ENCODE results near the gene BCDIN3D. TPM values are rescaled to one million over a fixed set of nuclear protein-coding genes. Genes with fewer than 3 reads are reported as not detected.

Gene BCDIN3D
- total and polyA plus RNA-seq, 9 donors = 2.8 to 5.9 (median 4.7) TPM

- Histone ChIP-seq H3K36me3 (no peaks in the 10 kb centered on the region), H3K27ac (no peak overlapping the region), H3K4me1 (ENCODE audit: insufficient read depth) (peaks cover 18% of the 10 kb centered on the region), H3K27me3 (no peaks in the 10 kb centered on the region), H3K4me3 (no peak overlapping the region), H3K9me3 (no peaks in the 10 kb centered on the region)
- no peak for TF ChIP-seq CTCF (IDR thresholded peaks at IDR 0.05)
- no peak for TF ChIP-seq POLR2A (IDR thresholded peaks at IDR 0.05)
- TF ChIP-seq EP300 (IDR thresholded peaks at IDR 0.05) = no peak
- 74 to 80% (median 77%) methylated on average over 1 of the region's 1 CpG for WGBS, 3 donors
- intact Hi-C loops (cut with DNase I) = no loop called here
- no peak for DNase-seq
These were observed 29.8 kb downstream of the BCDIN3D start for GRCh38 chr12:49813131-49813530.

GRCh38 chr12:49811961-49812401 is 30.9 kb downstream of the BCDIN3D start:
- Histone ChIP-seq H3K9me3 (no peaks in the 10 kb centered on the region), H3K36me3 (no peaks in the 10 kb centered on the region), H3K4me1 (ENCODE audit: insufficient read depth) (peaks cover 18% of the 10 kb centered on the region), H3K27ac (no peak overlapping the region), H3K4me3 (no peak overlapping the region), H3K27me3 (no peaks in the 10 kb centered on the region)
- intact Hi-C loops (cut with DNase I) = no loop called here
- DNase-seq = no peak
- no peak for TF ChIP-seq CTCF (IDR thresholded peaks at IDR 0.05)
- no peak for TF ChIP-seq POLR2A (IDR thresholded peaks at IDR 0.05)
- TF ChIP-seq EP300 (IDR thresholded peaks at IDR 0.05) = no peak
- WGBS, 3 donors = 86 to 88% (median 87%) methylated on average over 4 of the region's 4 CpGs

GRCh38 chr12:49811136-49811535 is 31.8 kb downstream of the BCDIN3D start:
- WGBS, 3 donors = 87 to 88% (median 87%) methylated on average over 5 of the region's 5 CpGs
- DNase-seq = peak in 1 of 5 donors; percentile 7
- Histone ChIP-seq H3K9me3 (no peaks in the 10 kb centered on the region), H3K27ac (no peak overlapping the region), H3K36me3 (no peaks in the 10 kb centered on the region), H3K4me1 (ENCODE audit: insufficient read depth) (peaks cover 18% of the 10 kb centered on the region), H3K27me3 (no peaks in the 10 kb centered on the region), H3K4me3 (no peak overlapping the region)
- no peak for TF ChIP-seq EP300 (IDR thresholded peaks at IDR 0.05)
- no peak for TF ChIP-seq CTCF (IDR thresholded peaks at IDR 0.05)
- no peak for TF ChIP-seq POLR2A (IDR thresholded peaks at IDR 0.05)
- intact Hi-C loops (cut with DNase I) = no loop called here

- DNase-seq = peak in 1 of 5 donors; percentile 20
- intact Hi-C loops (cut with DNase I) = no loop called here
- H3K27me3 ChIP-seq = no peaks in the 10 kb centered on the region
- no peak for TF ChIP-seq EP300 (IDR thresholded peaks at IDR 0.05)
- no peak for TF ChIP-seq CTCF (IDR thresholded peaks at IDR 0.05)
- TF ChIP-seq POLR2A (IDR thresholded peaks at IDR 0.05) = no peak
- H3K9me3 ChIP-seq = no peaks in the 10 kb centered on the region
- 29 to 37% (median 30%) methylated on average over 9 of the region's 9 CpGs for WGBS, 3 donors
- H3K4me1 ChIP-seq (ENCODE audit: insufficient read depth) = peaks cover 18% of the 10 kb centered on the region
- H3K27ac ChIP-seq = peak overlapping the region; percentile 41 to 56
- no peak overlapping the region for H3K4me3 ChIP-seq
- no peaks in the 10 kb centered on the region for H3K36me3 ChIP-seq
These were observed 33.0 kb downstream of the BCDIN3D start for GRCh38 chr12:49809906-49810389.
